NCI-H1436 (cell line): ENCODE measurements around the gene ZNF385A.

Source experiments
- DNase-seq: peaks from one replicate; lab custom pipeline; 2025; lab: John Stamatoyannopoulos, UW

The ZNF385A gene

DNA sequence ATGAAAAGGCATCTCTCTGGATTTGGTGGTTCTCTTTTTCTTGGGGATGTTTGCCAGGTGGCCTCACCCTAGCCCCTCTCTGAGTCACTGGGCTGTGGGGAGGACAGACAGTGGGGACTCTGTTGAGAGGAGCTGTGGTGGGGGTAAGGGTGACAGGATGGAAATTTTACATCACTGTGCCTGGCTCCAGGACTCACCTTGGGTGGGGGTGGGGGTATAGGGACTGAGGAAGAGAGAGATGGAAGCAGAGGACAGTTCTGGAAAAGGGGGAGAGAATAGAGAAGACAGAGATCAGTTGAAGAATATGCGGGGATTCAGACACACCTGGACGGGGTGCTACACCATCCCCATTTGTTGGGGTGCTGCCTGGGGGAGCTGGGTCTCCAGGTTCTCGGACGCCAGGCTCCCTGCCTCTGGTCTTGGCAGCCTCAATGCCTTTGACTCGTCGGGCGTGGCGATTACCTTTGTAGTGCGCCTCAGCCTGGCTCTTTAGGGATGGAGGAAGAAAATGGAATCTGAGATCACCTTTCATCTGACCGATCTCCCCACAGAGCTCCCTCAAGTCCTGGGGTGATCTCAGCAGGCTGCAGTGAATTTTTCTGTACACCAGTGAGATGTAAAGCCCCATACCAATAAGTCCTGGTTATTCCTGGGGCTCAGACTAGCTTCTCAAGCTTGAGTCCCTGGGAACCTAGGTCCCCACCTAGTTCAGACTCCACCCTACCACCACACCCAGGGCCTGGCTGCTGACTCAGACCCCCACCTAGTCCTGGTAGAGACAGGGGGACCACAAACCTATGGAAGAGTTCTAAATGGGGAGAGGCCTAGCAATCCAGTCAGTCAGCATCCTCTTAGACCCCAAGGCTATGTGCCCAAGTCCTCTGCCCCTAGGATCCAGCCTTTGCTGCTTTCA, 10.6 kb downstream of the ZNF385A start:
- no peak for DNase-seq

DNA sequence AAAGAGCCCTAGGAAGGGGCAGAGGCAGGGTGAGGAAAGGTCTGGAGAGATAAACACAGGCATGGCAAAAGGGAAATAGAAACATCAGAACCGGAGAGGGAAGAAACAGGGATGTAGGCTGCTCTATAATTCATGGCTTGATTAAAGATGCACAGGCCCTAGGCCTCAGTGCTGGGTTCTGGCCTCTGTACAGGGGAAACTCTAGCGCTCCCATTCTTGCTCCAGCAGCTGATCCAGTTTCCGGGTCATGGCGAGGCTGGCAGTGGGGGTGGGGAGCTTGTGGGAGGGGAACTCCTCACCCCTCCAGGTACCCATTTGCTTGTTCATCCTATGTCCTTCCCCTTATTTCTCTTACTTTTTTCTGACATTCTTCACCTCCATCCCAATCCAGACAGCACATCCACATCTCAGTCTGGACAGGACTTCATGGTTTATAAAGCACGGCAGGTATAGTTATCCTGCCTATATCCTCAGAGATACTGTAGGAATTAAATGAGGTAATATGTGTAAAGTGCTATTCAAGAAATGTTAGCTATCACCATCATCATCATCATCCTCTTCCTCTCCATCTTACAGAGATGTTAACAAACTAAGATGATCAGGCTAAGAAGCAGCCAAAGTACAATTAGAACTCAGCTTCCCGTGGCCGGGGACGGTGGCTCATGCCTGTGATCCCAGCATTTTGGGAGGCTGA, 12.3 kb downstream of the ZNF385A start:
- DNase-seq: no peak

DNA sequence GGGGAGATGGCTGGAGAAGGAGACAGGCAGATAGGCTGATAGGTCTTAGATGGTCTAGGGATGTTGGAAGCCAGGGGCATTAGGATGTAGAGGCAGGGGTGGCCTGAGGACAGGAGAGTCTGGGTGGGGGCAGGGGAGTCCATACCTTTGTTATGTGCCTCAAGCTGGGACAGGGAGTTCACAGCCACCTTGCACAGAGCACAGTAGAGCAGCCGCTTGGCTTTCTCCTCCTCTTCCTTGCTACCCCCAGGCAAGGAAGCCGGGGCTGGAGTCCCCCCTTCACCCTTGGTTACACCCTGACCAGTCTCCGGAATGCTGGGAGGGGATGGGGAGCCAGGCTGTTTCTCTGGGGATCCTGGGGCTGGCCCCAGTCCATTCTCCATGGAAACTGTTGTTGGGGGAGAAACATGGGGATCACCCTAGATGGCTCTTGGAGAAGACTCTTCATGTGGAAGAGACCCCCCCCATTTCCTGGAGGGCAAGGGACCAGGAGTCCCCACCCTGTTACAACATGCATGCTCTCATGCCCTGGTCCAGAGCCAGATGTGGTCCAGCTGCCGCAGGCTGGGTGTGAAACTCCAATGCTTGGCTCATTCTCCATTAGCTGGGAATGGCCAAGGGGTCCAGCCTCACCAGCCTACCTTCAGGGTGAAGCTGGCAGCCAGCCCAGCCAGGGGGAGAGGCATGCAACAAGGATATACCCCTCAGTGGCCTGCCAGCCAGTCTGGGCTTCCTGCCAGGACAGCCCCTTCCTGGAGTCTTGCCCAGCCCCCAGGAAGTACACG, 13.0 kb downstream of the ZNF385A start:
- no peak for DNase-seq

DNA sequence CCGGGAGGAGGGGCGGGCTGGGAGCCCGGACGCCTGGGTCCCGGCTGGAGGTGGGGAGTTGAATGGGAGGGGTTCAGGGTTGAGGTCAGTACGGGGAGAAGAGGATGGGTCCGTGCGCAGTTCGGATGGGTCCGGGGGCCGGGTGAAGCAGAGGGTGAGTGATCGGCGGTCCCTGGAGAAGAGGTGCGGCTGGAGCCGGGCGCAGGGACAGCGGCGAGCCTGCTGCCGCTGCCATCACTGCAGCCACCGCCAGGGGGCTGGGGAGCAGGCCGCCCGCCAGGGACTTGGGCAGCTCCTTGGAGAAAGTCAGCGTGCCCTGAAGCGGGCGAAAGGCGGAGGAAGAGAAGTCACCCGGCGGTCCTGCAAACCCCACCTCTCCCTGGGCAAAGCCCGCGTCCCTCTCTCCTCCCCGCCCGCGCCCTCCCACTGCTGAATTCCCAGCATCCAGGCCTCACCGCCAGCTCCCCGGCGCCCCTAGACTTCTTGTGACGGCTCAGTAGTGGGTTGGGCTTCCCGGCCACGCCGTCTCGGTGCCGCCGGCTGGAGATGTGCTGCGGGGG, 14.3 kb downstream of the ZNF385A start:
- no peak for DNase-seq

DNA sequence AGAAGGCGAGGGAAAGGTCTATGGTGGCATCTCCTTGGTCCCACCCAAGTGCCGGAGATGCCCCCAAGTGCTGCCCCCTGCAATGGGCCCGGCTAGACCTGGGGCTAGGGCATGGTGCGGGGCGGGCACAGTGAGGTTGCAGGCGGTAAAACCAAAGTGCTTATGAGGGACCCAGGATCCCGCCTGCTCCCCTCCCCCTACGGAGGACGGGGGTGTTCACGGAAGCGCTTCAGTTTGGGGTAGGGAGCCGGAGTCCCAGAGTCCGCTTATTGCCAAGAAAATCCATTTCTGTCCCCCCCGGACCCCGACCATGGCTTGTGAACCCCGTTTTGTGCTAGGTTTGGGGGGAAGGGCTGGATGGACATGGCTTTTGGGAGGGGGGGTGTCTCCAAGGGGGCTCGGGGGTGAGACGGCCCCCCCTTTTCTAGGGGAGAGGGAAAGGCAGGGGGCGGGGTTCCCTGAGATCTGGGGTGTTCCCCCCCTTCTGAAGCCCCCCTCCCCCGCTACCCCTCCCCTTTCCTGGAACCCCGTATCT, 14.9 kb downstream of the ZNF385A start:
- DNase-seq: no peak

DNA sequence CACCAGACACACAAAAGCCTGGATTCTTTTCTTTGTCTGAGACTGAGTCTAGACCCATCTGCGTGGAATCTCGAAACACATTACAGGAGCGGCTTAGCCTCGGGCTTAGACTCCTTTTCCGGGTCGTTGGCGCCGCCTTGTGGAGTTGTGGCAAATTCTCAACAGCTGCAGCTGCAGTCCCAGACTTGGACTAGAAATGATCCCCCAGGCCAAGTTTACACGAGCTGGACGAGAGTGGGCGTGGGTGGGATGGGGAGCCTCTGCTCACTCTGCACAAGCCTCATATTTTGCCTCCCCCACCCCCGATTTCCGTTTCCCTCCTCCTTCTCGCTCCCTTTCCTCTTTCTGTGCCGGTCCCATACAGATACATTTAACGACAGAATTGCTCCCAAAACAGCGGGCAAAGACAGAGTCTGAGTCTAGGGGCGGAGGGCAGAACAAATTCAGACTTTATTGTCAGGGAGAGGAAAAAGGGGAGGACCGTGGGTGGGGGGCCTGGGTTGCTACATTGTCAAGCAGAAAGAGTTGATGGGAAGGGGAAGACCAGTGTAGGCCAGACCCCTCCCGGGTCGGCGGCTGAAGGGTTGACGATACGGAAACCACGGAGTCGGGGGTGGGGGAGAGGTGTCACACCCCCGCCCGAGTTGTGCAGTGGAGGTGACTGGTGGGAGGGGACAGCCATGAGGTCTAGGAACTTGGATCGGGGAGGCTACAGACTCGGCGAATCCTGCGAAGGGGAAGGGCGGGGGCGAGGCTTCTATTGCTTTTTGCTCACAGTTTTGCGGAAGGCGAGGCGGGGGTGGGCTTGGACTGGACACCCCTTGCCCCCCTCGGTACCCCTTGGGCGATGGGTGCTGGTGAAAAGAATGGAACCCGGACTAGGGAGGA, 15.6 kb downstream of the ZNF385A start:
- peak; percentile 80 for DNase-seq

DNA sequence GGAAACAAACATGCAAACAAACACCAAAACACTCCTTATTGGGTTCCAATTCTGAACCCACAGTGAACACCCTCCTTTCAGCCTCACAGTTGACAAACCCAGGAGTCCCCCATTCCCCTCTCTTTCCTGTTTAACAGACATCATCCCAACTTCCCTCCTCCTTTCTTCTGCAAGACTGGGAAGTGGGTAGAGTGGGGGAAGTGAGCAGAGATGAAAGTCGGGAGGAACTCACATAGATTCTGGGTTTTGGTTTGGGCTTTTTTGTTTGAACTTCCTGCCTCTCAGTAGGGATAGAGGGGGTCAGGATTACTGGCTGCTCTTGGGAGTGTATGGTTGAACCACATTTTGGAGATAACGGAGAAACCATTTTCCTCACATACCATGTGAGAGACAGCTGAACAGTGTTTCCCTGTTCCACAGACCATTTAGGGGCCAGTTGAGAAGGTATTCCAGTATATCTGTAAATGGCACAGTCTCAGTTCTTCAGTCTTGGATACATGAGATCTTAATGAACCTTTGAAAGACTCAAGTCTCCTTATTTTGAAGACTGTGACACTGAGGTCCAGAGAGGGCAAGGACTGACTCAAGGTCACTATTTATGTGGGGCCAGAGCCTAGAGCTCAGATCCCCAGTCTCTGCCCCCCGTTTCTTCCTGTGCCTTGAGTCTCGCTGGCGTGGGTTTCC, 16.4 kb downstream of the ZNF385A start:
- no peak for DNase-seq

DNA sequence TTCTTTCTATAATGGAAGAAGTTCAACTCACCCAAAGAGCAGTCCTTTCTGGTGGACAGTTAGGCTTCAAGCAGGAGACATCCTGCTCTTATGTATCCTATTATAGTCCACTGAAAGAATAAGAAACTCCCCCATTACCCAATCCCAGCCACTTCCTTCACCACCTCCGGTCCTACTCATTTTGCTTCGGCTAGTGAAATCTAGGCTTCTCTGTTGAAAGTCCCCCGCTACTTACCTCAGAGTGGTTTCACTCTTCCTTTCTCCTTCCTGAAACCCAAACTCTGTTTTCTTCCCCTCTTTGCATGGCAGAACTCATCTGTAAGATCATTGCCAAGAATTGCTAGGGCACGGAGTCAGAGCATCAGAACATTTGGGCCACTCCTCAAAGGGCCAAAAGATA, 20.1 kb downstream of the ZNF385A start, which contains the start of gene GPR84:
GPR84 (minus strand) TSS at position 74 of the 400 bp plus-strand sequence. CDS start 635 bp downstream, outside the sequence.
- no peak for DNase-seq

DNA sequence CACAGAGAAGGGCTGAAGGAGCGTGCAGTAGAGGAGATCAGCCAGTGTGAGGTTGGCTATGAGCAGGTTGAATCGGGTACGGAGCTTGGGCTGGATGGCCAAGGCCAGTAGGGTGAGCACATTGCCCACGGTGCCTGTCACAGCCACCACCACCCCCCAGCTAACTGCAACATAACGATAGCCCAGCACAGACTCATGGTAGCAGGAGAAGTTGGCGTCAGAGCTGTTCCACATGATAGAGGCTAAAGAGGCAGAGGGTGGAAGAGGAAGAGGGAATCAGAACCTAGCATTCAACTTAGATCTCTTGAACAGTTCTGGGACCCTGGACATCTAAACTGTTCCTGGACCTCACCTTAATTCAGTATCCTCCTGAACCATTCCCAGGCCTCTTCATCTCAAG, 20.9 kb downstream of the ZNF385A start:
- DNase-seq: no peak

DNA sequence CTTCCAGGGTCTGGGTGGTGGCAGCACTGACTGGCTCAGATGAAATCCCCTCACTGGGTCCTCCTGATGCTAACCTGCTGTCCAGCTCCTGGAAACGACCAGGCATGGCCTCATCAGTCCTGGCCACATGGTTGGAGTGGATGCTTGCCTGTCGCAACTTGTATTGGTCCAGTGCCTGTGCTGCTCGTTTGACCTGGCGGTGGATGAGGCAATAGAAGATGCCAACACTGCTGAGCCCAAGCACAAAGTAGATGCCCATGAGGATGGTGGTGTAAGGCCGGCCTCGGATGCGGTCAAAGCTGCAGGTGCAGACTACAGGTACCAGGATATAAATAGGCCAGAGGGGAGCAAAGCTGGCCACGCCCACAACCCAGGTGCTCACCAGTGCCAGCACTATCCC, 21.5 kb downstream of the ZNF385A start:
- no peak for DNase-seq

DNA sequence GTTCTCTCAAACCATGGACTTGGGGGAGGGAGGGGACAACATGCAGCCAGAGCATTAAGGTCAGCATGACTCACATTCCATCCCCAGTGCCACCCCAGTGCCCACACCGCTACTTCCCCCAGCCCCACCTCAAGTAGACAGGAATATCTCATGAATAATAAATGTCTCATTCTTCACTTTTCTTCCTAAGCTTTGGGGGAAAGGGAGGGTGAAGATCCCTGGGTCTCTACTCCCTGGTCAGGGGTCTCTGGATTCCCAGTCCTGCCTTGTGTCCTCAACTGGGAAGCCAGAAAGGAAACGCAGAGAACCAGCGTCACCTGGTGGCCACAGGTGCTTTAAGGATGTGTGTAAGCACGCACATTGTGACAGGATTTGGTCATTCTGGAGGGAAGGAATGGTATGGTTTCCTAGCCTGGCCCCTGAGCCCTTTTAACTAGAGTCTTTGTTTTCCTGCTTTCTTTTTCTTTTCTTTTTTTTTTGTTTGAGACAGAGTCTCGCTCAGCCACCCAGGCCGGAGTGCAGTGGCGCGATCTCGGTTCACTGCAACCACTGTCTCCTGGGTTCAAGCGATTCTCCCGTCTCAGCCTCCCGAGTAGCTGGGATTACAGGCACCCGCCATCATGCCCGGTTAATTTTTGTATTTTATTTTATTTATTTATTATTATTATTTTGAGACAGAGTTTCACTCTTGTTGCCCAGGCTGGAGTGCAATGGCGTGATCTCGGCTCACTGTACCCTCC, 23.6 kb downstream of the ZNF385A start:
- DNase-seq: peak; percentile 61

DNA sequence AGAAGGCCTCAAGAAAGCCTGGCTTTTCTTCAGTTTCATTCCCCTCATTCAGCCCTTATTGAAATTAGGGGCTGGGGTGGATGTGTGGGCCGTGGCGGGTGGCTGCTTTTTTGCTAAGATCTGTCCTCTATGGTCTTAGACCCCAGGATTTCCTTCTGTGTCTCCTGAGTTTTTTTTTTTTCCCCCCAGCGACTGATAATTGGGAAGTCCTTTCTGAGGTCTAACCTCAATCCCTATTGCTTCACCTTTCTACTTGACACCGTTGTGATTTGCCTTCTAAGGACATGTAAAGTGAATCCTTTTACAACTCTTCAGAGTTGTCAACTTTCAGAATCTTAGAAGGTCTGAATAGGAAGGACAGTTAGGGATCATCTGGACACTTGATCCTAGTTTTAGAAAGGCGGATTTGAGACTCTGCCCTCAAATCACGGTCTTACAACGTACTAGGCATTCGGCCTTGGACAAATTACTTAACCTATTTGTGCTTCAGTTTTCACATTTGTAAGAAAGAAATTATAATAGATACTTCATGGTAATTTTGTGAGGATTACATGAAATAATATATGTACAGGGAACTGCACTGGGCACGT, 24.7 kb downstream of the ZNF385A start:
- no peak for DNase-seq

DNA sequence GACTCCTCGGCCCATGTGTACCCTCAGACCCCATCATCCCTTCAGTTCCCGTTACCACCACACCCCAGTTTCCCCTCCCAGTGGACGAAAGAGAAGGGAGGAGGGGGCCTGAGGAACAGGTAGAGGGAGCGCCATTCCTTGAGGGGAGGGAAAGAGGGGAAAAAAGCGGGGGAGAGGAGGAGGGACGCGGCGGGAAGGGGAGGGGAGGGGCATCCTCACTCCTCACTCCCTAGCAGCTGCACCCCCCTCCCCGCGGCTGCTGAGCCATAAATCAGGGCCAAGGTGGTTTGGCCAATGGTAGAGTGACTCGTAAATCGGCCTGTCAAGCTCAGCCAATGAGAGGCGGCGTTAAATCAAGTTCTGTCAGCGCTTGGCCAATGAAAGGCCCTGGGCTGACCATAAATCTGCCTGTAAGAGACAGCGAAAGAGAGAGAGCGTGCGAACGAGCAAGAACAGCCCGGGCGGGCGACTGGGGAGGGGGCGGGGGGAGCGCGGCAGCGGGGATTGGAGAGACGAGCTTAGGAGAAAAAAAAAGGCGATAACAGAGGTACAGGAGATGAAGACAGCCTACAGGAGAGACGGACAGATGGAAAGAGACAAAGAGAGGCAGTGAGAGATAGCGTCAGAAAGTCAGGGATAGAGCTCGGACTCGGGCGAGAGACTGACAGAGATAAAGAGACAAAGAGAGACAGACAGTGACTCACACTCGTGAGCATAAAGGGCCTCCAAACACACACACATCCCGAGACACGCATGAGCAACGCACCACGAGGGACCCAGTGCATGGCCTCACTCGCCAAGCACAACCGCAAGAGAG, 25.4 kb downstream of the ZNF385A start:
- DNase-seq: peak; percentile 99

DNA sequence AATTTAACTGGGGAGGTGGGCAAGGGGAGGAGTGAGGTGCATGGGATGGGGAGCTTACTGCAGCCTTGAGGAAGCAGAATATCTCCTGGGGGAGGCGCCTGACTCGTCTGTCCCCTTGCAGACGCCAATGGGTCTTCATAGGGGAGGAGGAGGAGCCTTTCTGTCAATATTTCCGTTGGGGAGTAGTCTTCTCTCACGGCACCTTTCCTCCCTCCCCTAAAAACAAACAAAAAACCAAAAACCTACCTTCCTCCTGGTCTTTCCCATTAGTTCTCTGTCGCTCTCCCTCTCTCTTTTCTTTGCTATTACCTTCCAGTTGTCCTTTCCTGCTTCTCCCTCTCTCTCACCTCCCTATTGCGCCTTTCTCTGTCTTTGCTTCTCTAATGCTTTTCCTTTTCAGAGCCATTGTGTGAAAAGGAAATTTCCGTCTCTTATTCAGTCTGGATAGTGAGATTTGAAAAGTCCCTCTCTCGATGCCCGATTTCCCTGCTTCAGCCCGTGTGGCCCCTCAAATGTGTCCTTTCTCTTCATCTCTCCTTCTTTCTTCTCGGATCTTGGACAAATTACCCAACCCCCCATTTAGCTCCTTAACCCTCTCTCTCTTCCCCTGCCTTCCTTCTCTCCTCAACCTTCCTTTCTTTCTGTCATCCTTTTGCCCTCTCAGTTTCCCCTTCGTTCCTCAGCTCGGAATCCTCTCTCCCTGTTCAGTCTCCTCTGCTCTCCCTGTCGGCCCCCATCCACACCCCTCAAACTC, 26.2 kb downstream of the ZNF385A start:
- DNase-seq: peak; percentile 39

DNA sequence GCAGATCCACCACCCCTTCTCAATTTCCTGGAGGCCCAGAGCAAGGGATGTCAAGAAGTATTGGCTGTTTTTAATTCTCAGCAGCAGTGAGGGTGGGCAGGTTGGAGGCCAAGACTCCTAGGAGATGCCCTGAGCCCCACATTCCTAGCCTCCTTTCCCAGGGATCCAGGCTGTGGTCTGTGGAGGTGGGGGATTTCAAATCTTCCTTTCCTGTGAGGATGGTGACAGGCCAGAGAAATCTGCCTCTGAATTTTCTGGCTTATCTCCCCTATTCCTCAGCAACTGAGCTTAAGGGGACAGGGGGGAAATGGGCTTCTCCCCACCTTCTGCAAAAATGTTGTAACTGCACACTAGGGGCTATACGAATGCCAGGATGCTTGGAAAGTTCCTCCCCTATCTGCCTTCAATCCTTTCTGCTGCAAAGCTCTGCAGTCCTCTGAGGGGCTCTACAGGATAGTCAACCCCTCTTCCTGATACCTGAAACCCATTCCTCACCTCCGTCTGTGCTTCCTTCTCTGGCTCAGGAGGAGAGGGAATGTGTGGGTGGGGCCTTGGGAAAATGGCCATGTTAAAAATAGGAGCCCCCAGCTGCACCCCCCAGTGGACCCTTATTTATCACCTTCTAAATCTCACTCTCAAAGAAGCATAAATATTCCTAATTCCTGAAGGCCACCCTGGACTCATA, 26.9 kb downstream of the ZNF385A start:
- no peak for DNase-seq

DNA sequence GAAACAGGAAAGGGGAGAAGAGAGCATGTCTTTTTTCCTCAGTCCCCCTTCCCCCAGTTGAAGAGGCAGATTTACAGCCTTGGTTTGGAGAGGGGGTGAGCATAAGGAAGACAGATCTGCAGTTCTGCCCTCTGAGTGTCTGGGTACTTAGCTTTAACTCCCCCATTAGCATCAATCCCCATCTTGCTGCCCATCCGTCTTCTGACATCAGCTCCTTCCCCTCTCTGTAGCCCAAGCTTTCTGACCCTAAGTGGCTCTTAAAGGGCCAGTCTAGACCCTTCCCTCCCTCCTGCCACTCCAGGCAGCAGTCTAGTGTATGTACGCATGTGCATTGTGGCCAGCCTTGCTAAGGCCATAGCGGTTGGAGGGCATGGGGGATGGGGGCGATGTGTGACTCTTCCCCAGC, 27.6 kb downstream of the ZNF385A start:
- no peak for DNase-seq

DNA sequence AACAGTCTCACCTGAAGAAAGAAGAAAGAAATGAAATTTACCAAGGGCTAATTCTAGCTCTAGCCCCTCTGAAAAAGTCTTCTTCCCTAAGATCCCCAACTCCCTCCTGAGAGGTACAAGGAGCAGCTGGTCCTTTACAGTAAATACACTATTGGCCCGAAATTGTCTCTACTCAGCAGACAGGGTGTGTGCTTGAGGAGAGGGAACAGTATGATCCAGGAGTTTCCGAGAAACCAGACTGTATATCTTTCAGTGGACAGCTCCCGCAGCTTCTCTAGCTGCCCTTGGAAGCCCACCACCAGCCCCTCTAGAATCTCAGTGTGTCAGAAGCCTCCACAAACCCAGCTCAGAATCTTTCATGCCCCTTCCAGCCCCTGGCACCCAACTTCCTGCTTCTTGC, 28.3 kb downstream of the ZNF385A start:
- no peak for DNase-seq
